ENCODE results near the gene SERAC1.
A peak's percentile ranks its signal among the peaks of the same experiment; 100 is the strongest.
"Not testable (repeated sequence)": the region's sequence is repeated elsewhere in the genome, so short reads cannot be mapped to it uniquely, and the experiment has no call there.

The SERAC1 gene

DNA sequence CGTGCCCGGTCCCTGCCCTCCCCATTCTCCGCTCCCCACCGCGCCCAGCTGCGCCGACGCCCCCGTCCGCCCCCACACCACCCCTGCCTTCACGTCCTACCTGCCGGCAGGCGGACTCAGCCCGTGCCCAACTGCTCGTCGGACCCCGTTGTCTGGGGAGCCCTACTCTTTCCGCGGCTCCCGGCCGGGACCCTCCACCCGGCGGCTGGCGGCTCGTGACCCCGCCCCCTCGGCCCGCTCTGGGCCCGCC, at the start of gene SERAC1:
Gene SERAC1, minus strand, starts transcription at position 223 of the 250 bp plus-strand sequence. CDS start 9,899 bp downstream, outside the sequence.
- DNase-seq (ENCODE audit: low read depth): no peak

DNA sequence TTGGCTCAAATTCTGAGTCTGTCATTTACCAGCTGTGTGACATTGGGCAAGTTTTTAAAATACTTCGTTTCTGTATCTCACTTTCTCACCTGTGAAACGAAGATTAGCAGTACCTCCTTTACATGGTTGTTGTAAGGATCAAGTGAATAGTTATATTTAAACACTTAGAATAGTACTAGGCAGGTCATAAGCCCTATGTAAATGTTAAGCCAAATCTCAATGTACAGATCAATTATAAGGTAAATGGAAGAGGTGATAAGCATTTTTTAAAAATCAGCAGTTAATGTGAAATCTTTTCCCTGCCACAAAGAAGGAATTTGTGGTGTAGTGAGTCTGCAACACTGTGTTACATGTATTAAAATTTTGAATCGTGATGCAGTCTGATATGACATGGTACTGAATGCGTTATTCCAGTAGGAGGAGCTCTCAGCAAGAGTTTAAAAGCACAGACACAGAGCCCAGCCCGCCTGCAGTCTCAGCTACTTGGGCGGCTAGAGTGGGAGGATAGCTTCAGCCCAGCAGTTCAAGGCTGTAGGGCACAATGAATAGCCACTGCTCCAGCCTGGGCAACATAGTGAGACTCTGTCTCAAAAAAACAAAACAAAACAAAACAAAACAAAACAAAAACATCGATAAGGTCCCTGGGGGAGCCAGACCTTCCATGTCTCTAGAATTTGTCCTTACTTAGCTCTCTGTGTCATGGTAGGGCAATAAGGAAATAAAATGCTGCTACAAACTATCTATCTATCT, 46.0 kb upstream of the SERAC1 start:
- peak; percentile 82 for DNase-seq (ENCODE audit: low read depth)

DNA sequence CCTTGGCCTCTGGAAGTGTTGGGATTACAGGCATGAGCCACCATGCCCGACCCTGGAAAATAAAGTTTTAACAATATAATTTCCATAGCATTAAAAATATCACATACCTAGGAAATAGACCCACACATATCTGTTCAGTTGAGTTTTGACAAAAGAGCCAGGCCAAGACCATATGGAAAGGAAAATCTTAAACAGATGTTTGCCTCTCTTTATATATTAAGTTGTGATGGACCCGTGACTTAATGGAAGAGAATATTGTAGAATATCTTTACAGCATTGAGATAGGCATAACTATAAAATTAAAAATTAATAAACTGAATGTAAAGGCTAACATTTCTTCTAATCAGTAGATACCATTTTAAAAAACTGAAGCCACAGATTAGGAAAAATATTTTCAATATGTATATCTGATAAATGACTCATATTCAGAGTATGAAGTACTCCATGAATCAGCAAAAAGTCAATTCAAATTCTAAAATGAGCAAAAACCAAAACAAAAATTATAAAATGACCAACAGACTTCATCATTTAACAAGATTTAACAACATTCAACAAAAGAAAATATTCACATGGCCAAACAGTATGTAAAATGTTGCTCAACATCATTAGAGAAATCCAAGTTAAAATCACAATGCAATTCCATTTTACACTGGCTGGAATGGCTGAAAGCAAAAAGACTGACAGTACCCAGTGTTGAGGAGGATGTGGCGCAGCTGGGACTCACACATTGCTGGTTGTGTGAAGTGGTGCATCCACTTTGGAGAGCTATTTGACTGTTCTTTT, 43.4 kb upstream of the SERAC1 start:
- peak; percentile 9 for DNase-seq (ENCODE audit: low read depth)

DNA sequence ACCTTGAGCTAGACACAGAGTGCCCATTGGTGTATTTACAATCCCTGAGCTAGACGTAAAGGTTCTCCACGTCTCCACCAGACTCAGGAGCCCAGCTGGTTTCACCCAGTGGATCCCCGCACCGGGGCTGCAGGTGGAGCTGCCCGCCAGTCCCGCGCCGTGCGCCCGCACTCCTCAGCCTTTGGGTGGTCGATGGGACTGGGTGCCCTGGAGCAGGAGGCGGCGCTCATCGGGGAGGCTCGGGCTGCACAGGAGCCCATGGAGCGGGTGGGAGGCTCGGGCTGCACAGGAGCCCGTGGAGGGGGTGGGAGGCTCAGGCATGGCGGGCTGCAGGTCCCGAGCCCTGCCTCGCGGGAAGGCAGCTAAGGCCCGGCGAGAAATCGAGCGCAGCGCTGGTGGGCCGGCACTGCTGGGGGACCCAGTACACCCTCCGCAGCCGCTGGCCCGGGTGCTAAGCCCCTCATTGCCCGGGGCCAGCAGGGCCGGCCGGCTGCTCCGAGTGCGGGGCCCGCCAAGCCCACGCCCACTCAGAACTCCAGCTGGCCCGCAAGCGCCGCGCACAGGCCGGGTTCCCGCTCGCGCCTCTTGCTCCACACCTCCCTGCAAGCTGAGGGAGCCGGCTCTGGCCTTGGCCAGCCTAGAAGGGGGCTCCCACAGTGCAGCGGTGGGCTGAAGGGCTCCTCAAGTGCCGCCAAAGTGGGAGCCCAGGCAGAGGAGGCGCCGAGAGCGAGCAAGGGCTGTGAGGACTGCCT, 41.7 kb upstream of the SERAC1 start:
- DNase-seq (ENCODE audit: low read depth): not testable (repeated sequence)

DNA sequence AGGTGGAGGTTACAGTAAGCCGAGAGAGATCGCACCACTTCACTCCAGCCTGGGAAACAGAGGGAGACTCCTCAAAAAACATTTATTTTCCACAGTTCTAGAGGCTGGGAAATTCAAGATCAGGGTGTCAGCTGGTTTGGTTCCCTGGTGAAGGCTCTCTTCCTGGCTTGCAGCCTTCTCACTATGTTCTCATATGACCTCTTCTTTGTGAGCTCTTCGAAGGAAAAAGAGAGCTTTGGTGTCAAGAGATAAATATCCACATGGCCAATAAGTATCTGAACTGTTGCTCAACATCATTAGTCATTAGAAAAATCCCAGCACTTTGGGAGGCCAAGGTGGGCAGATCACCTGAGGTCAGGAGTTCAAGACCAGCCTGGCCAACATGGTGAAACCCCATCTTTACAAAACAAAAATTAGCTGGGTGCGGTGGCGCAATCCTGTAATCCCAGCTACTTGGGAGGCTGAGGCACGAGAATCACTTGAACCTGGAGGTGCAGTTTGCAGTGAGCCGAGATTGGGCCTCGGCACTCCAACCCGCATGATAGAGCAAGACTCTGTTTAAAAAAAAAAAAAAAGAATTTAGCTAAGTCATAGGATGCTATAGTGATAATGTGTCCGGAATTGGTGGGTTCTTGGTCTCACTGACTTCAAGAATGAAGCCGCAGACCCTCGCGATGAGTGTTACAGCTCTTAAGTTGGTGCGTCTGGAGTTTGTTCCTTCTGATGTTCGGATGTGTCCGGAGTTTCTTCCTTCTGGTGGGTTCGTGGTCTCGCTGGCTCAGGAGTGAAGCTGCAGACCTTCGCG, 40.4 kb upstream of the SERAC1 start:
- DNase-seq (ENCODE audit: low read depth): peak; percentile 49

DNA sequence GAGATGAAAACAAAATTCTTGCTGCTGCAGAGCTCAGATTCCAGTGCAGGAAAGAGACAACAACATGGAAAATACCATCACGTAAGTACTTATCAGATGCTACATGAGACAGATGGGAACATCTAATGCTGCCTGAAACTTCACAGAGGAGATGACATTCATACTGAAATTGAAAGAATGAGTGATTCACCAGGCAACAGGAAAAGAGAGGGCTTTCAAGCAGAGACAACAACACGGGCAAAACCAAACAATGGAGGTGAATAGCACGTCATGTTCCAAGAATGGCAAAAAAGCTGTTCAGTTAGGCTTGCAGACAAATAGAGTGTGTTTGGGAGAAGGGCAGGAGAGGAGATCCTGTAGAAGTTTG, 39.3 kb upstream of the SERAC1 start:
- peak; percentile 77 for DNase-seq (ENCODE audit: low read depth)

DNA sequence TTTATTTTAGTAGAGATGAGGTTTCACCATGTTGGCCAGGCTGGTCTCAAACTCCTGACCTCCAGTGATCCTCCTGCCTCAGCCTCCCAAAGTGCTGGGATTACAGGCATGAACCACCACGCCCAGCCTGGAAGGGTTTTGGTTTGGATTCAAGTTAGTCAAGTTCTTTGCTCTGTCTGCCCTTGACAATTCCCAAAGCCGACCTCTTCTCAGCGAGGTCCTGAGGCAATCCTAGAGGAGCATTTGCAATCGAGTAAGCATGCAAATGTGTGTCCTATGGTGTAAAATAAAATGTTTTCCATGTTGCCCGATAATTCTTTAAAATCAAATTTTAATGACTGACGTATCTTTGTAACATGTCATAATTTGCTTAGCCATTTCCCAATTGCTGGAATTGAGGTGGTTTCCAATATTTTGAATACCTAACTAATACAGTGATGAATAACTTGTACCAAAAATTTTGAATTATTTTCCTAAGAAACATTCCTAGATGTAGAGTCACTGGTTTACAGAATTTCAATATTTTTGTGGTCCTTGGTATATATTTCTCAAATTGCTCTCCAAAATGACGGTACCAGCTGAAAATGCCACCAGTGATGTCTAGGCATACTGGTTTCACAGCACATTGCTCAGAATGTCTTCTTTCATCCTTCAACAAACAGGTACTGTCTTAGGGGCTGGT, 38.8 kb upstream of the SERAC1 start:
- no peak for DNase-seq (ENCODE audit: low read depth)

DNA sequence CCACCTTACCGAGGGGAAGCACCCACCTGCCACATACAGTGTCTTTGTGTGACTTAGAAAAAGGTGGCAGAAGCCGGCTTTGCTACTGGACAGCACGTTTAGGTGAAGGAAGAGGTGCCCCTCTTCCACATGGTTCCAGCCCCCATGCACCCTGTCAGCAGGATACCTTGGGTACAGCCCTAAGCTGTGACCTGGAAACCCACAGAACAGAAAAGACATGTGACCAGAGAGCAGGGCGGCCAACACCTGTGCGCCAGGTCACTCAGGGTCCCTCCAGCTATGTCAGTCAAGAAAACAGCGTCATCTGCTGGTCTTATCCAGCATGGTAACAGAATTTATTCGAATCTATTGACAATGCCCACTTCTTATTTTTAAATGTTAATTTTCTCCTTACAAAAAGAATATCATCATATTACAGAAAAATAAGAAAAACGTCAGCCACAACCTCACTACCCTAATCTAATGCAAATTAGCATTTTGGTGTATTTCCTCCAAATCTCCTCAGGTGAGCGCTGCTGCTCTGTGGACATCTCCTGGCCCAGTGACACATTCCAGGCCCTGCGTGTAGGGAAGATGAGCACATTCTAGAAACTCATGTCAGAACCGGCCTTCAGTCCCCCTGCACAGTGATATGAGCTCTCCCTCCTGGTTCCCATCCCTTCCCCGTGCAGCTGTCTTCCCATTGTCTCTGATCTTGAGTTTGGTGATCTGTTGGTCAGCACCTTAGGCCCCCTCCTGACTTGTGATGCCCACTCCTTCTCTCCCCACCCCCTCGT, 37.3 kb upstream of the SERAC1 start:
- DNase-seq (ENCODE audit: low read depth): no peak

DNA sequence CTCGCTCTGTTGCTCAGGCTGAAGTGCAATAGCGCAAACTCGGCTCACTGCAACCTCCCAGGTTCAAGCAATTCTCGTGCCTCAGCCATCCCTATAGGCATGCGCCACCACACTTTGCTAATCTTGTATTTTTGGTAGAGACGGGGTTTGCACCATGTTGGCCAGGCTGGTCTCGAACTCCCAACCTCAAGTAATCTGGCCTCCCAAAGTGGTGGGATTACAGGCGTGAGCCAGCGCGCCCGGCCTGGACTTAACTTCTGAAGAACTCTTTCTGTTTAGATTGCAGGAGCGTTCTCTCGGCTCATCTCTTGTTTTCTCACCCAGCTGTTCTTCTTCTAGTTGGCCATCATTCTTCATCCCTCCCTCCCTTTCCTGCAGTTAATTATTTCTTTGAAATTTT, 30.4 kb upstream of the SERAC1 start:
- no peak for DNase-seq (ENCODE audit: low read depth)

DNA sequence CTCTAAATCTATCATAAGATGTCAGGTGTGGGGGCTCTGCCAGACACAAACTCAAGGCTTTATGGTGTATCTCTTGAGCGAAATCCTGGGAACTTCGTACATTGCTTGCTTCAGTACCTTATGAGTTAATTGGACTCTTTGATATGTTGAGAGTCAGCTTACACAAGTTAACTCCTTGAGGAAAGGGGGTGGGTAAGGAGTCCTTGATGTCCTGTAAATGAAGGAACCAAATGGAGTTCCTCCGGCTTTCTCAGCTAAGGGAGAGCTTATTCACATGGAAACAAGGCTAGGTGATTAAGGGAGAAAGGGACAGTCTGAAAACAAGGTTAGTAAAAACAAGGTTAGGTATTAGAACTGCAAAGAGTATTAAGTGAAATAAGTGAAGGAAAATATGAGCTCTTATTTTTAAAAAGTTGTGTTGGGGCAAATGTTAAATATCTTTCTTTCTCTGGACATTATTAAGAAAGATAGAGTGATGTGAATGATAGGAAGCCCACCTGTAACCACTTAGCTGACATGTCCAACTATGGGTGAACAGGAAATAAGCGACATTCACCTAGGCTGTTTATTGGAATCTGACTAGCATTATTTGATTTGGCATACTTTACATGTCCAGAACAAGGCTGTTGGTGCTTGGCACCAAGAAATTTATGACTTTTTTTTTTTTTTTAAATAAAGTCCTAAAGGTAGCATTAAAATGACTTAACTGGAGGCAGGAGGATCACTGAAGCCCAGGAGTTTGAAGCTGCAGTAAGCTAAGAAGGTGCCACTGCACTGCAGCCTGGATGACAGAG, 26.6 kb upstream of the SERAC1 start:
- no peak for DNase-seq (ENCODE audit: low read depth)

DNA sequence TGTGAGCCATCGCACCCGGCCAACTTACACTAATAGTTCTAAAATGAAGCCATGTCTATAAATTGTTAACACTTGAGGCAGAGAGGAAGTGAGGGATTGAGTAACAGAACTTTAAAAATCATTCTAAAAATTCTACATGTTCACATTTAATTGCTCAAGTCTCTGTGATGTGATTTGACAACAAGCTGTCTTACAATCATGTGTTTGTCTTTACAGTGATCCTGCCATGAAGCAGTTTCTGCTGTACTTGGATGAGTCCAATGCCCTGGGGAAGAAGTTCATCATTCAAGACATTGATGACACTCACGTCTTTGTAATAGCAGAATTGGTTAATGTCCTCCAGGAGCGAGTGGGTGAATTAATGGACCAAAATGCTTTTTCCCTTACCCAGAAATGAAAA, 23.7 kb upstream of the SERAC1 start:
- no peak for DNase-seq (ENCODE audit: low read depth)

DNA sequence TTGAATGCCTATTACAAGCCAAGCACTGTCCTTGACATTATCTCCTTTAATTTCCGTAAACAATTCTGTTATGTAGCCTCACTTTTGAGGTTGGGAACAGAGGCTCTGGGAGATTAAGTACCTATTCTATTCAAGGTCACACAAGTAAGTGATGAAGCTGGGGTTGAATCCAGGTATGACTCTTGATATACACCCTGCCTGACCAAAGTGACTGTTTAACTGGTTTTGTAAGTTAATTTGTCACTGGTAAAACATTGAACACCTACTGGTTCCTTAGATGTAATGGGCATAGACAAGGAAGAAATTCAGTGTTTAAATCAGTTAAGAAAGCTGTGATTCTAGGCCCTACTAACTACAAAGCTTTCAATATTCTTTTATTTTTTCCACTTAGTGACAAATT, 23.0 kb upstream of the SERAC1 start:
- no peak for DNase-seq (ENCODE audit: low read depth)

DNA sequence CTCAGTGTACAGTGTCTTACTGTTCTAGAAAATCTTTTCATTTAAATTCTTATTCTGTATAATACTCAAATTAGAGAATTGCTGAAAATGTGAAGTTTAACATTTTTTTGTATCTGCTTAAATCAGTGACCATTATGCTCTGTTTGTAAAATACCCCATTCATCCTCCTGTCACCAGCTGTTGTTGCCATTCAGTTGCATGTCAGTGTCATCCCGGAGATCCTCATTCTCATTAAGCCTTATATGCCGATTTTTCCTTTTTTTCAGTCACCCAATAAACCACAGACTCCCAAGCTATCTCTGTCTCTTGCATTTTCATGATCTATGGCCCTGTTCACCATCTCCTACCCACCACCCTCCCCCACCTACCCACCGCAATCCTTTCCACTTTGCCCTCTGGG, 20.5 kb upstream of the SERAC1 start:
- no peak for DNase-seq (ENCODE audit: low read depth)

DNA sequence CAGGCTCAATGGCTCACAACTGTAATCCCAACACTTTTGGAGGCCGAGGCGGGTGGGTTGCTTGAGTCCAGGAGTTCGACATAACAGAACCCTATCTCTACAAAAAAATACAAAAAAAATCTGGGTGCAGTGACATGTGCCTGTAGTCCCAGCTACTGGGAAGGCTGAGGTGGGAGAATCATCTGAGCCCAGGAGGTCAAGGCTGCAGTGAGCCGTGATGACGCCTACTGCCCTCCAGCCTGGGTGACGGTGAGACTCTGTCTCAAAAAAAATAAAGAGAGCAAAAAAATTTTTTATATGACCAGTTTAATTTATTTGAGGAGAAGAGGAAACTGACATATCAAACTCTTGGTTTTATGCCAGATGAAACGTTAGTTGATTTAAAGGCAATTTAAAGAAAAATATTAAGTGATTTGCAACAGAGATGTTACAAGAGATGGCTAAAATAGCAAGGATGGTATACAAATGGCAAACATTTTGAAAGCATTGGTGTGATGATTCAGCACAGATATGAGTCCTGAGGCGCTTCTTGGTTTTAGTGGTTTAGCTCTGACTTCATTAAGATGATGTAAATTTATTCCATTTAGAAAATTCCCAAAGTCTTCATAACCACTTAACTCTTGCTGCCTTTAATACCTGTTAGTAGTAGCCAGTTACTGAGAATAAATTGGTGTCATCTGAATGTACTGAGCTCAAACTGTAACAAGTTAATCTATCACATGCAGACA, 17.8 kb upstream of the SERAC1 start:
- DNase-seq (ENCODE audit: low read depth): peak; percentile 89

DNA sequence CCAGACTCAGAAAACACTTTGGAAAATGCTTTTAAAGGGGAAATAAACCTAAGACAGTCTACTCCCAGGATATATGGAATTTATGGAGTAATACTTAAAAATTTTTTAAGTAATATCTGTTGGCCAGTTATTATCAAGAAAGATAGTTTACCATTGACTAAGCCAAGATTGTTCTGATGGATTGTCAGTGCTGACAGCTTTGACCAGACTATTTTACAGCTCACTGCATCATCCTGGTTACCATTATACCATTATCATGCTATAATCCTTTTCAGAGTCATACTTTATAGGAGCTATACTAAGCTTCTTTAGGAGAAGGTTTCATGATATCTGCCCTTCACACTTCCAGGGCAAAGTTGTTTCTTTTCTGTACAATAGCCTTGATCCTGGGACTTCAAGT, 16.5 kb upstream of the SERAC1 start:
- peak; percentile 93 for DNase-seq (ENCODE audit: low read depth)

DNA sequence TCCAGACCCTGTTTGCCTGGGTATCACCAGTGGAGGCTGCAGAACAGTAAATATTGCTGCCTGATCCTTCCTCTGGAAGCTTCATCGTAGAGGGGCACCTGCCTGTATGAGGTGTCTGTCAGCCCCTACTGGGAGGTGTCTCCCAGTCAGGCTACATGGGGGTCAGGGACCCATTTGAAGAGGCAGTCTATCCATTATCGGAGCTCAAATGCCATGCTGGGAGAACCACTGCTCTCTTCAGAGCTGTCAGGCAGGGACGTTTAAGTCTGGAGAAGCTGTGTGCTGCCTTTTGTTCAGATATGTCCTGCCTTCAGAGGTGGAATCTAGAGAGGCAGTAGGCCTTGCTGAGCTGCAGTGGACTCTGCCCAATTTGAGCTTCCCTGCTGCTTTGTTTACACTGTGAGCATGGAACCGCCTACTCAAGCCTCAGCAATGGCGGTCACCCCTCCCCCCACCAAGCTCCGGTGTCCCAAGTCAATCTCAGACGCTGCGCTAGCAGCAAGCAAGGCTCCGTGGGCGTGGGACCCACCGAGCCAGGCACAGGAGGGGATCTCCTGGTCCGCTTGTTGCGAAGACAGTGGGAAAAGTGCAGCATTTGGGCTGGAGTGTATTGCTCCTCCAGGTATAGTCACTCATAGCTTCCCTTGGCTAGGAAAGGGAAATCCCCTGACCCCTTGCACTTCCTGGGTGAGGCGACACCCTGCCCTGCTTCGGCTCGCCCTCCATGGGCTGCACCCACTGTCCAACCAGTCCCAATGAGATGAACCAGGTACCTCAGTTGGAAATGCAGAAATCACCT, 15.3 kb upstream of the SERAC1 start:
- DNase-seq (ENCODE audit: low read depth): not testable (repeated sequence)

DNA sequence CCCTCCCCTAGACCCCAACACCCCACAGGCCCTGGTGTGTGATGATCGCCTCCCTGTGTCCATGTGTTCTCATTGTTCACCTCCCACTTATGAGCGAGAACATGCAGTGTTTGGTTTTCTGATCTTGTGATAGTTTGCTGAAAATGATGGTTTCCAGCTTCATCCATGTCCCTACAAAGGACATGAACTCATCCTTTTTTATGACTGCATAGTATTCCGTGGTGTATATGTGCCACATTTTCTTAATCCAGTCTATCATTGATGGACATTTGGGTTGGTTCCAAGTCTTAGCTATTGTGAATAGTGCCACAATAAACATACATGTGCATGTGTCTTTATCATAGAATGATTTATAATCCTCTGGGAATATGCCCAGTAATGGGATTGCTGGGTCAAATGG, 9.7 kb upstream of the SERAC1 start:
- DNase-seq (ENCODE audit: low read depth): not testable (repeated sequence)

DNA sequence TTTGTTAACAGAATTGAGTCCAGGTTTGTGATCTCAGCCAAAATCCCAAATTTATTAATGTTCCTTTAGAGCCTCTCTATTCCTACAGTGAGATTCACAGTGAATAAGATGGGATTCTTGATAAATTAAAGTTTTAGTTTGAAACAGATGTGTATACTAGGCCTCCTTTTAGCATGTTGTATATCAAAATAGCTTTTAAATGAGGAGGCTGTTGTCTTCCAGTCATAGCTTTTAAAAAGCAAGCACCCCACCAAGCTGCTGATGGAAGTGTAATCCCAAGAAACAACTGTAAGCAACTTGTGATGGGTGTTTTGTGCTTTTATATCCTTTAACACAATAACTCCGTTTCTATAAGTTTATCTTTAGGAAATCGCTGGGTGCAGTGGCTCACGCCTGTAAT, 7.0 kb upstream of the SERAC1 start:
- no peak for DNase-seq (ENCODE audit: low read depth)

DNA sequence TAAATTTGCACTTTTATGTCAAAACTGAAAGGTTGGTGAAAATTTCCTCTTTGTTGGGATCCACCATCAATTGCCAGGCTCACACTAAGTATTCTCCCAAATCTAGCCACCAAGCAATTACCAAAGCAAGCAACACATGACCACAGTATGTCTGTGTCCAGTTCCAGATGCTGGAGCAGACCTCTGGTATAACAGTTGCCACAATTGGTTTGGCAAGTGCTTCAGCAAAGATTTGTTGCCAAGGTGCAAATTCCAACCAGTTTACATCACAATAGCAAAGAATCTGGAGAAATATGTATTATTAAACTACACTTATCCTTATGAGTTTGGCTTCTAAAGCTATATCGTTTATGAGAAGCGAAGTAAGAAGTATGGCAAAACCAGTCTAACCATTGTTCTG, 6.5 kb upstream of the SERAC1 start:
- peak; percentile 91 for DNase-seq (ENCODE audit: low read depth)
